Endothelial cell of umbilical vein (primary cell): ENCODE data around the gene EEFSEC.

Experiments
- CTCF ChIP-seq, 2 donors: IDR thresholded peaks; 1 replicate in 1 of 2; 2 replicates in 1 of 2; pipeline ENCODE4 v1.5.1; 2011; ENCODE audit warnings: low read length in 2 of 2, mild to moderate bottlenecking in 2 of 2, moderate library complexity in 2 of 2, control low read depth in 1 of 2, inconsistent platforms in 1 of 2, low read depth in 1 of 2; ENCODE audit not compliant: insufficient read depth in 1 of 2; ENCODE audit errors: extremely low read depth in 1 of 2
- EZH2 ChIP-seq: IDR thresholded peaks from 2 replicates; pipeline ENCODE4 v1.6.1; 2012; ENCODE audit warnings: borderline replicate concordance, low read depth, mild to moderate bottlenecking, moderate library complexity, low read length, inconsistent platforms; ENCODE audit not compliant: severe bottlenecking
- JUN ChIP-seq: IDR thresholded peaks from 2 replicates; pipeline ENCODE4 v1.6.1; 2011; ENCODE audit warnings: borderline replicate concordance, low read depth; ENCODE audit not compliant: insufficient read length, insufficient read depth
- MAX ChIP-seq: IDR thresholded peaks from 2 replicates; pipeline ENCODE4 v1.6.1; 2011; ENCODE audit not compliant: insufficient read depth, insufficient read length
- POLR2A ChIP-seq: IDR thresholded peaks from 2 replicates; pipeline ENCODE4 v1.6.1; 2012; ENCODE audit warnings: low read depth, mild to moderate bottlenecking, control low read depth, low read length

GRCh38 chr3:128319741-128320141, 166.5 kb downstream of the EEFSEC start:
- TF ChIP-seq CTCF (IDR thresholded peaks at IDR 0.05; ENCODE audit: extremely low read depth in 1 of 2, insufficient read depth in 1 of 2, low read depth in 1 of 2, low read length in 2 of 2) (no peak), MAX (no peak), EZH2 (no peak), JUN (no peak), POLR2A (no peak)
